GM21786 (cell line): Measurements from ENCODE around the gene HEATR5A.
"Not testable (repeated sequence)": the region's sequence is repeated elsewhere in the genome, so short reads cannot be mapped to it uniquely, and the experiment has no call there.

Experiments
- ATAC-seq: cut with Tn5 transposase; IDR thresholded peaks from one replicate; pipeline ENCODE4 v1.9.1; 2021; ENCODE audit not compliant: unreplicated experiment

Gene HEATR5A

GRCh38 chr14:31391473-31391872, 28.9 kb downstream of the HEATR5A start:
- ATAC-seq: no peak

GRCh38 chr14:31389946-31390345, 30.4 kb downstream of the HEATR5A start:
- no peak for ATAC-seq

GRCh38 chr14:31388687-31389413, 31.5 kb downstream of the HEATR5A start:
- ATAC-seq: no peak

- ATAC-seq: no peak
Measured at GRCh38 chr14:31387091-31387490, 33.3 kb downstream of the HEATR5A start.

GRCh38 chr14:31386271-31386670, 34.1 kb downstream of the HEATR5A start:
- no peak for ATAC-seq

GRCh38 chr14:31382221-31382620, 38.1 kb downstream of the HEATR5A start:
- ATAC-seq: no peak

GRCh38 chr14:31380106-31380505, 40.2 kb downstream of the HEATR5A start:
- ATAC-seq: no peak

GRCh38 chr14:31379125-31379947, 41.0 kb downstream of the HEATR5A start:
- ATAC-seq: not testable (repeated sequence)

- ATAC-seq: no peak
Measured at GRCh38 chr14:31377433-31377832, 42.9 kb downstream of the HEATR5A start.

GRCh38 chr14:31371646-31372045, 48.7 kb downstream of the HEATR5A start:
- no peak for ATAC-seq

- ATAC-seq: no peak
Measured at GRCh38 chr14:31363331-31364073, 56.8 kb downstream of the HEATR5A start.

- no peak for ATAC-seq
Measured at GRCh38 chr14:31362746-31363145, 57.6 kb downstream of the HEATR5A start.

- ATAC-seq: not testable (repeated sequence)
Measured at GRCh38 chr14:31361761-31362160, 58.6 kb downstream of the HEATR5A start.

GRCh38 chr14:31360919-31361662, 59.3 kb downstream of the HEATR5A start:
- no peak for ATAC-seq

GRCh38 chr14:31357279-31357678, 63.1 kb downstream of the HEATR5A start:
- ATAC-seq: no peak

GRCh38 chr14:31346097-31346496, 74.3 kb downstream of the HEATR5A start:
- ATAC-seq: no peak

GRCh38 chr14:31341280-31341679, 79.1 kb downstream of the HEATR5A start:
- ATAC-seq: no peak

- ATAC-seq: peak; percentile 50
Measured at GRCh38 chr14:31340297-31341063, 79.9 kb downstream of the HEATR5A start.

GRCh38 chr14:31339743-31340142, 80.6 kb downstream of the HEATR5A start:
- ATAC-seq: no peak

- ATAC-seq: no peak
Measured at GRCh38 chr14:31337331-31337730, 83.0 kb downstream of the HEATR5A start.
